ENCODE data around the gene TFAP2C. TPM values are rescaled to one million over a fixed set of nuclear protein-coding genes. Genes with fewer than 3 reads are reported as not detected.

TFAP2C gene
- total RNA-seq, 1 experiment from 2014 or later, result 6.9 TPM

GRCh38 chr20:56617489-56617888 lies 11.6 kb upstream of the TFAP2C start:
- ChIA-PET CTCF (no interaction called here), POLR2A (no interaction called here)
- TF ChIP-seq CBX3 (IDR thresholded peaks at IDR 0.05; ENCODE audit: low read depth) (no peak), EGR1 (IDR thresholded peaks at IDR 0.05; ENCODE audit: low read depth) (no peak)

GRCh38 chr20:56621730-56622129 lies 7.4 kb upstream of the TFAP2C start:
- intact Hi-C loops (cut with micrococcal nuclease), result no loop called here
- TF ChIP-seq EGR1 (IDR thresholded peaks at IDR 0.05; ENCODE audit: low read depth) (no peak), ATF3 (IDR thresholded peaks at IDR 0.05) (no peak), POLR2AphosphoS5 (IDR thresholded peaks at IDR 0.05; ENCODE audit: low read depth, low read length) (no peak), SP1 (IDR thresholded peaks at IDR 0.05; ENCODE audit: low read depth) (no peak), ELF1 (IDR thresholded peaks at IDR 0.05; ENCODE audit: borderline replicate concordance, low read depth) (no peak), CTCF (IDR thresholded peaks at IDR 0.05 in 2 of 3, conservative IDR thresholded peaks at IDR 0.05 in 1 of 3; ENCODE audit: borderline replicate concordance in 1 of 3, insufficient read depth in 1 of 3, low read depth in 2 of 3, low read length in 2 of 3) (no peak), SRF (IDR thresholded peaks at IDR 0.05; ENCODE audit: low read depth) (no peak), POLR2A (IDR thresholded peaks at IDR 0.05; ENCODE audit: borderline replicate concordance, extremely low read depth, insufficient read depth, insufficient read length) (no peak), SIN3A (IDR thresholded peaks at IDR 0.05; ENCODE audit: low read depth) (no peak), EZH2 (IDR thresholded peaks at IDR 0.05) (no peak), FOSL1 (IDR thresholded peaks at IDR 0.05; ENCODE audit: low read depth) (no peak), ZBTB33 (IDR thresholded peaks at IDR 0.05; ENCODE audit: extremely low read depth, insufficient replicate concordance, low read length) (no peak), RAD21 (IDR thresholded peaks at IDR 0.05; ENCODE audit: low read depth) (no peak)

More at GRCh38 chr20:56617489-56617888, 11.6 kb upstream of the TFAP2C start:
- peaks cover 3 to 5% of the 10 kb centered on the region in 2 experiments; a peak in 2 of 4 replicates for H3K4me1 ChIP-seq (ENCODE audit: control insufficient read depth in 1 of 2, insufficient read depth in 2 of 2, low read length in 2 of 2)
- no peak overlapping the region for H2AFZ ChIP-seq (ENCODE audit: low read depth, low read length, poor library complexity, severe bottlenecking)
- H3K4me3 ChIP-seq (replicated peaks in 1 of 2; ENCODE audit: low read depth in 1 of 2, low read length in 2 of 2), result no peak overlapping the region
- no peaks in the 10 kb centered on the region for H3K9me2 ChIP-seq (ENCODE audit: insufficient read depth)
- H3K36me3 ChIP-seq (ENCODE audit: control insufficient read depth in 1 of 2, insufficient read depth in 2 of 2, low read length in 2 of 2), result no peaks in the 10 kb centered on the region
- ATAC-seq (no peak), DNase-seq (ENCODE audit: low read depth, low spot score) (no peak)
- no peaks in the 10 kb centered on the region for H3K79me2 ChIP-seq (ENCODE audit: insufficient read depth, low read length)
- no TSS peak for BruUV-seq (replicated peaks)
- no peak overlapping the region for H3K27ac ChIP-seq (ENCODE audit: low read depth, low read length)
- RAD21 ChIA-PET (ENCODE audit: low non-redundant PET in 1 of 2, low total read pairs in 2 of 2, uncharacterized antibody in 2 of 2, unreplicated experiment in 2 of 2), result no interaction called here
- H3K4me2 ChIP-seq (ENCODE audit: low read length), result no peak overlapping the region
- no peaks in the 10 kb centered on the region for H4K20me1 ChIP-seq (ENCODE audit: insufficient read depth)
- H3K9ac ChIP-seq (ENCODE audit: low read length), result no peak overlapping the region
- H3K9me3 ChIP-seq (ENCODE audit: control insufficient read depth in 1 of 2, insufficient read depth in 1 of 2, low read depth in 1 of 2, low read length in 2 of 2), result no peaks in the 10 kb centered on the region
- intact Hi-C loops (cut with micrococcal nuclease), result no loop called here
- H3K27me3 ChIP-seq (ENCODE audit: insufficient read depth, low read length), result no peaks in the 10 kb centered on the region

More at GRCh38 chr20:56621730-56622129, 7.4 kb upstream of the TFAP2C start:
- ChIA-PET POLR2A (no interaction called here), CTCF (no interaction called here), RAD21 (ENCODE audit: low non-redundant PET in 1 of 2, low total read pairs in 2 of 2, uncharacterized antibody in 2 of 2, unreplicated experiment in 2 of 2) (no interaction called here)
- Histone ChIP-seq H3K9me2 (ENCODE audit: insufficient read depth) (no peaks in the 10 kb centered on the region), H4K20me1 (ENCODE audit: insufficient read depth) (no peaks in the 10 kb centered on the region), H2AFZ (ENCODE audit: low read depth, low read length, poor library complexity, severe bottlenecking) (no peak overlapping the region), H3K9ac (ENCODE audit: low read length) (no peak overlapping the region), H3K4me3 (replicated peaks in 1 of 2; ENCODE audit: low read depth in 1 of 2, low read length in 2 of 2) (no peak overlapping the region), H3K4me2 (ENCODE audit: low read length) (no peak overlapping the region), H3K27me3 (ENCODE audit: insufficient read depth, low read length) (no peaks in the 10 kb centered on the region), H3K79me2 (ENCODE audit: insufficient read depth, low read length) (no peaks in the 10 kb centered on the region), H3K4me1 (ENCODE audit: control insufficient read depth in 1 of 2, insufficient read depth in 2 of 2, low read length in 2 of 2) (peaks cover under 1 to 4% of the 10 kb centered on the region in 2 experiments; a peak in 2 of 4 replicates), H3K27ac (ENCODE audit: low read depth, low read length) (no peak overlapping the region), H3K36me3 (ENCODE audit: control insufficient read depth in 1 of 2, insufficient read depth in 2 of 2, low read length in 2 of 2) (no peaks in the 10 kb centered on the region), H3K9me3 (ENCODE audit: control insufficient read depth in 1 of 2, insufficient read depth in 1 of 2, low read depth in 1 of 2, low read length in 2 of 2) (no peaks in the 10 kb centered on the region)
- DNase-seq (ENCODE audit: low read depth, low spot score) (no peak), ATAC-seq (no peak)
- BruUV-seq (replicated peaks), result no TSS peak
